SKM-1 (cell line): ENCODE data around the gene TAF1B.
"Not testable (repeated sequence)": the region's sequence is repeated elsewhere in the genome, so short reads cannot be mapped to it uniquely, and the experiment has no call there.

ENCODE experiments used
- DNase-seq: peaks from one replicate; lab custom pipeline; 2025; ENCODE audit not compliant: unreplicated experiment; lab: John Stamatoyannopoulos, UW

The TAF1B gene

DNA sequence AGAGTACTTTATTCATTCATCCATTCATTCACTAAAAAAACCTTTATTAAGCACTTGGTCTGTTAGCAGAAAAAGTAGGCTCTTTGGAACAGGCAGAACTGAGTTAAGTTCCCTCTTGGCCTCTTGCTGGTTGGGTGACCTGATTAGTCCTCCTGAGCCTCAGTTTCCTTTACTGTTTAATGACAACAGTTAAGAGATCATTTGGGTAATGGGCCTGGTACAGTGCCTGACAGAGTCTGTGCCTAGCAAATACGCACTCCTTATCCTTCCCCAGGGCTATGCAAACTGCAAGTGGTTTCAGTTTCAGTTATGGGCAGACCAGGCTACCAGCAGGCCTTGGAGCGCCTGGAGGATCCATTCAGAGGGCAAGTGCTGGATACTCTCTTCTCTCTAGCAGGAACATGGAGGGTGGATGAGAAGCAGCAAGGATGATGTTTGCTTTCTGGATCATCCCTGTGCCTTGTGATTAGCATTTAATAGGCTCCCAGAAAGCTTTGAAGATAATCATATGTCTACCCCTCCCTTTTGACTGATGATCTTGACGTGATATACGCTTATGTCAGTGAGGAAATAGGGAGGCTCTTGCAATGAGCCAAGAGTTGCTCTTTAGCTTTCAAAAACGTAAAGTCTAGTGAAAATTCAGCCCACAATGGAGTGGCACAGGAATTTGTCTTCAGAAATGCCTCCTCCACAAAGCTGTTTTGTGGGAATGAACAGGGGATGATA is 12.4 kb upstream of the TAF1B start:
- no peak for DNase-seq

DNA sequence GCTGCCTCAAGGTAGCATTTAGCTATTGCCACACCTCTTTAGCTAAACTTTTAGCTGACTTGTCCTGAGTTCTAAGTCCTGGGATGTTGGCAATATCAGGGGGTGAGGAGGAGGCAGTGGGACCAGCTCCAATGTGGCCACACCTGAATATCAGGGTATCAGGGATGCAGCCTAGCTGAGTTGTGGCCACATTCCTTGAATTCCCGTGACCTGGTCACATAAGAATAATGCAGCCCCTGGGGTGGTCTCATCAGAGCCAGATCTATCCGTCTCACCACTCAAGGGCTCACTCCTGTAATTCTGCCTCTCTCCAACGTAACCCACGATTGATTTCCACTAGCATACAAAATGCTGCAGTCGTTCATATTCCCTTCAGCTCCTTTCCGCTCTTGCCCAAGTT is 11.6 kb upstream of the TAF1B start:
- no peak for DNase-seq

DNA sequence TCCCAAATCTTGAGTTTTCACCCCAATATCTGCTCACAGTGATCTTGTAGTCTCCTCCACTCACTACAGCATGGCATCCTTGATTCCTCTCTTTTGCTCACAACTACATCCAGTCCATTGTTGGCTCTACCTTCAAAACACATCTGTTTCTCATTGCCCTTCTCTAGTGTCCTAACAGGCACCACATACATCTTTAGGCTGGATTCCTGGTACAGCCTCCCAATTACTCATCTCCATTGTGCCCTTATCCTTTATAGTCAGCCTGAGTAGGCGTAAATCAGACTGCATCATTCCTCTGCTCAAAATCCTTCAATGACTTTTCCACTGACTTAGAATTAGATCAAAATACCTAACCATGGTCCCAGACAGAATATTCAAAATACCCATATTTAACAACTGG is 10.7 kb upstream of the TAF1B start:
- no peak for DNase-seq

DNA sequence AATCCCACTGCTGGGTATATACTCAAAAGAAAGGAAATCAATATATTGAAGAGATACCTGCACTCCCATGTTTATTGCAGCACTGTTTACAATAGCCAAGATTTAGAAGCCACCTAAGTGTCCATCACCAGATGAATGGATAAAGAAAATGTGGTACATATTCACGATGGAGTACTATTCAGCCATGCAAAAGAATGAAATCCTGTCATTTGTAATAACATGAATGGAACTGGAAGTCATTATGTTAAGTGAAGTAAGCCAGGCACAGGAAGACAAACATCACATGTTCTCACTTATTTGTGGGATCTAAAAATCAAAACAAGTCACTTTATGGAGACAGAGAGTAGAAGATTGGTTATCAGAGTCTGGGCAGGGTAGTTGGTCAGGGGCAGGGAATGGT is 8.2 kb upstream of the TAF1B start:
- not testable (repeated sequence) for DNase-seq

DNA sequence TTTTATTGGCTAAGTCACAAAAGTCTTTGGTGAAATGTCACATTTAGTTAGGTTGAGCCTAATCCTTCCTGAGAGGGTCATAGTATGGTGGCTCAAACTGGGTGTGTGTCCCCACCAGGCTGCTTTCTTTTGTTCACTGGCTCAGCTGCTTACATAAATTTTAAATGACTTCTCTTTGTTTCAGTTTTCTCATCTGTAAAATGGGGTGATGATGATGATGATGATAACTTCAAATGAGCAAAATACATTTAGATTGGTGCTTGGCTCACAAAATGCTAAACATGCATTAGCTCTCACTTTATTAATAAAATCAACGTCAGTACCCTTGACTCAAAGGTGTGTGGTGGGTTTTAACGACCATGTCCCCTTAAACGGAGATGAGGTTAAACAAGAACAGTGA is 7.2 kb upstream of the TAF1B start:
- no peak for DNase-seq

DNA sequence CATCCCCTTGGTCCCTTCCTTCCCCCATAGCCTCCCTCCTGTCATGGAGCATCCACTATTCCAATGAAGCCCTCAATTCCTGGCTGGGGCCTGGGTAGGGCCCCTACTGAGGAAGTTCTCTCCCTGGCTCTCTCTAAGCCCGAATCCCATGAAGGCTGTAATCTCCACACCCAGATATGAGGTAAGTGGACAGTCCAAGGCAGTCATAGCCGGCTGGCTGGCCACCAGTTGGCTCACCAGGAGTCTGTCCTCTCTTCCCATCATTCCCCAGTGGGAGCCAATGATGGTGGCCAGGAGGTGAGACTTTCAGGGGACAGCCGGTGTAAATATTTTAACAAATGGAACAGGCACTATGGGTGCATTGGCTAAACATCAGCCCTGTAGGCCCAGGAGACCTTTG is 6.8 kb upstream of the TAF1B start:
- DNase-seq, result no peak

DNA sequence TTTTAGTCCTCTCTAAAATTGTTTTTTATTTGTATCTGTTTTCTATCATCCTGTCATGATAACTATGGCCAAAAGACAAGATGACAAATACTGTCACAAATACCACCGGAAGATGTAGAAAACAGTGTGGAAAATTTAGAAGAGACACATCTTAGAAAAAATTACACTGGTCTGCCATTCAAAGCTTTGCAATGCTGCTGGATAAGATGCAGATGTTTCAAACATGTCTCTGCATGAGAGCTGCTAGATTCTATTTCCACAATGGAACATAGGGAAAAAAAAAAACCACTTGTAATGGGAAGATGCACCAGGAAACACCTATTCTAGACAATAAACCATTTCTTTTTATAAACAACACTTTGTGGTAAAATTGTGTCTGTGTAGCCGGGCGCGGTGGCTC is 5.8 kb upstream of the TAF1B start:
- DNase-seq, result no peak

DNA sequence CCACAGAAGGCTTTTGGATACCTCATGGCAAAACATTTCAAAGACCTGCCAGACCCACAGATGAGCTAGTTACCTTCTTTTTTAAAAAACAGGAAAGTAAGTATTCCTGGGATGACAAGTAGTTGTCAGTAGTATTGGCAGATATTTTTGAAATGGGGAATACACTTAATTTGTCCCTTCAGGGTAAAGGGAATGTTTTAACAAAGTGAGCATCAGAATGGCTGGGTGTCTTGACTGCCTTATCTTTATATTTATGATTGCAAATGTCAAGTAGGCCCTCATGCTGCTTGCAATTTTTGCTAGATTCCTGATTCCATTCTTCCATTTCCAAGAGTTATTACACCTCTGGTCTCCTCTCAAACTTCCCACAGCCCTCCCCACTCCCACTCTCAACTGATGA is 4.9 kb upstream of the TAF1B start:
- DNase-seq, result no peak

DNA sequence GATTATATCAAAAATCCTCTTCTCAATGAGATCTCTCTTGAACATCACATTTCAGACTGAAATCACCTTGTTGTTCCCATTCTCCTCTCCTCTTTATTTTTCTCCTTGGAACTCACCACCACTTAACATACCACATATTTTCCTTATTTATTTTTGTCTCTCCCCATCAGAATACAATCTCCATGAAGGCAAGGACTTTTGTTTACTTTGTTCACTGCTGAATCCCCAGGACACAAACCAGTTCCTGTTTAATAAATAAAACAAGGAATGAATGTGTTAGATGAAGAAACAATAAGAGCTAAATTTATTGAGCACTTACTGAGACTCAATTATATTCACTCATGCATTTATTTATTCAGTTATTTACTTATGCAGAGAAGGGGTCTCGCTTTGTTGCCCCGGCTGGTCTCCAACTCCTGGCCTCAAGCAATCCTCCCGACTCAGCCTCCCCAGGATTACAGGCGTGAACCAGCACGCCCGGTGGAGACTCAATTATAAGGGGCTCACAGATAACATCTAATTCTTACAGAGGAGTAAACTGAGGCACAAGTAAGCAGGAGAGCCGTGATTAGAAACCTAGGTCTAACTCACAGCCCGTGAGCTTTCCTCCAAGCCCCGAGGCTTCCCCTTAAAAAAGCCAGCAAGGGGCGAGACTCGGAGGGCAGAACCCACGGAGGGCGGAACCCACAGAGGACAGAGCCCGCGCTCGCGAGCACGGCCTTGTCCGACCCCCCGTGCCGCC is 616 bp upstream of the TAF1B start:
- DNase-seq, result no peak

DNA sequence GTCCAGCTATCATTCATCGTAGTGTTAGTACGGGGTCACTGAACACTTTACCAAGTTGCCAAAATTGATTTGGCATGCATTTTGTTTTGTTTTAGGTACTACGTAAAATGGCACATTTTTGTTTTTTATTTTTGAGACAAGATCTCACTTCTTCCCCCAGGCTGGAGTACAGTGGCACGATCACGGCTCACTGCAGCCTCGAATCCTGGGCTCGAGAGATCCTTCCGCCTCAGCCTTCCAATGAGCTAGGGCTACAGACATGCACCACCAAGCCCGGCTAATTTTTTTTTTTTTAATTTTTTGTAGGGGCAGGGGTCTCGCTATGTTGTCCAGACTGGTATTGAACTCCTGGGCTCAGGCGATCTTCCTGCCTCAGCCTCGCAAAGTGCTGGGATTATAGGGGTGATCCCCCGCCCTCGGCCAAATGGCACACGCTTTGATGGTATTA is 786 bp downstream of the TAF1B start:
- DNase-seq, result no peak

DNA sequence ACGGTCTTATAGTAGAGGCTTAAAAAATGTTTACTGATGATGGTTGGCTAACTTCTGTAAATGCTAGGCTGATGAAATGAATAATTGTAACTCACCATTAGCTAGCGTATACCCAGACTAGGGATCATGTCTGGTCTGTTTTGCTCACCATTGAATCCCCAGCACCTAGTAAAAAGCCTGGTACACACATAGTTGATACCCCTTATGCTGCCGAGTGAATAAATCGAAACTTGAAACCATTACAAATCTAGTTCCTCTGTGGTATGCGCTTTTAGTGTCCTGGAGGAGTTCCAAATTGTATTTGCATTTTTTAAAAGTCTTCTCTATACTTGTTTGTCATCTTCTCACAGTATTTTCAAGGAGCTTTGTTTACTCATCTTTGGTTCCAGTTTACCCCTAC is 1.3 kb downstream of the TAF1B start:
- DNase-seq, result no peak

DNA sequence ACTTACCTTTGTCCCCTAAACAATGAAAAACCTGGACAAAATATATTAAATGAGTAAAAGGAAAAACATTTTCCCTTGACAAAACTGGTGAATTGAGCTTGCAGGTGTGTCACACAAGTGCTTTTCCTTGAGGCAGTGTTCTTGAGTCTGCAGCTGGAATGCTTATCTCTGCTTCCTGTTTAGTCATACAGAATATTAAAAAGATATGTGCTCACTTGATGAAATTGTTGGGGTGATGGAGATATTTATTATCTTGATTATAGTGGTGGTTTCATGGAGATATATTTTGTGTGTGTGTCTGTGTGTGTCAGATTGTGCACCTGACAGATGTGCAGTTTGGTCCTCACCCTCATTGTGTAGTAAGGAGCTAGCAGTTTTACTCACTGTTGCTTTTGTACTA is 3.3 kb downstream of the TAF1B start:
- no peak for DNase-seq

DNA sequence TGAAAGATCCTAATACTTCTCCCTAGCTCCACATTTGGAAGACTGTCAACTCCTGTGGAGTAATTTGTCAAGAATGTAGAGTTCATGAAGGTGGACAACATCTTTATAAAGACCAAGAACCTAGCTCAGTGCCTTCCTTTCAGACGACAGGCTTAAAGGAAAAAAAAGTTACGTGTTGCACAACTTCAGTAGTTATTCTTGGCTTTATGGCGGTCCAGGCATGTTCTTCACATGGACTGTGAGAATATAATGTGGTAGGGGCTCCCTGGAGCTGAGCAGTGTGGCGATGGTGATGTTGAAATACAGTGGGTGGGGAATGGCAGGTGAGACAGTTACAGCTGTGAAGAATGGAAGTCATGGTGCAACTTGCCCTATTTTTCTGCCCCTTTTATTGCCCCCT is 3.9 kb downstream of the TAF1B start:
- no peak for DNase-seq

DNA sequence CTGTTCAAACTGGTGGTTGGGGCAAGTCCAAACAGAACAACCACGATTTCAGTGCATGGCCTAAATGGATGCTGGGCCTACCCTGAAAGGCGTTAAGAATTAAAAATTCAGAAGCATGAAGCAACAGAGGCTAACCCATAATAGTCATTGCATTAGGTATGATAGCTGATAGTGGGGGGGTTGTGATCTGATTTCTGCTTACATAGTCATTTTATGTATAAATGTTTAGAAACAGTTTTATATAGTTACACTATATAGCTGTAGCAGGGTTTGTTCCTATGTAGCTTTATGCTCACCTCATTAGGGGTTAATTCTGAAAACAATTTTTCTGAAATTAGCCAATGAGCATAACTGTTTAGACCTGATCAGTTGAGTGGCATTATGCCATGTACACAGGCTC is 9.6 kb downstream of the TAF1B start:
- no peak for DNase-seq

DNA sequence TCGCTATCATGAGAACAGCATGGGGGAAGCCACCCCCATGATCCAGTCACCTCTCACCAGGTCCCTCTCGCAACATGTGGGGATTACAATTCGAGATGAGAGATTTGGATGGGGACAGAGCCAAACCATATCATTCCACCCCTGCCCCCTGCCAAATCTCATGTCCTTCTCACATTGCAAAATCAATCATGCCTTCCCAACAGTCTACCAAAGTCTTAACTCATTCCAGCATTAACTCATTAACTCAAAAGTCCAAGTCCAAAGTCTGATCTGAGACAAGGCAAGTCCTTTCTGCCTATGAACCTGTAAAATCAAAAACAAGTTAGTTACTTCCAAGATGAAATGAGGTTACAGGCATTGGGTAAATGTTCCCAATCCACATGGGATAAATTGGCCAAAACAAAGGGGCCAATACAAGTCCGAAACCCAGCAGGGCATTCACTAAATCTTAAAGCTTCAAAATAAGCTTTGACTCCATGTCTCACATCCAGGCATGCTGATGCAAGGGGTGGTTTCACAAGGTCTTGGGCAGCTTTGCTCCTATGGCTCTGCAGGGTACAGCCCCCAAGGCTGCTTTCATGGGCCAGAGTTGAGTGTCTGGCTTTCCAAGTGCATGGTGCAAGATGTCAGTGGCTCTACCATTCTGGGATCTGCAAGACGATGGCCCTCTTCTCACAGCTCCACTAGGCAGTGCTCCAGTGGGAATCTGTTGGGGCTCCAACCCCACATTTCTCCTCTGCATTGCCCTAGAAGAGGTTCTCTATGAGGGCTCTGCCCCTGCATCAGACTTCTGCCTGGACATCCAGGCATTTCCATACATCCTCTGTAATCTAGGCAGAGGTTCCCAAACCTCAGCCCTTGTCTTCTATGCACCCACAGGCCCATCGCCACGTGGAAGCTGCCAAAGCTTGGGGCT is 14.8 kb downstream of the TAF1B start:
- no peak for DNase-seq

DNA sequence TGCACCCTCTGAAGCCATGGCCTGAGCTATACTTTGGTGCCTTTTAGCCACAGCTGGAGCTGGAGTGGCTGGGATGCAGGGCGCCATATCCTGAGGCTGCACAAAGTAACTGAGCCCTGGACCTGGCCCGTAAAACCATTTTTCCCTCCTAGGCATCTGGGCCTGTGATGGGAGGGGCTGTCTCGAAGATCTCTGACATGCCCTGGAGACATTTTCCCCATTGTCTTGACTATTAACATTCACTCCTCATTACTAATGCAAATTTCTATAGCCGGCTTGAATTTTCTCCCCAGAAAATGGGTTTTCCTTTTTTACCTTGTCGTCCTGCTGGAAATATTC is 15.4 kb downstream of the TAF1B start:
- DNase-seq, result no peak

DNA sequence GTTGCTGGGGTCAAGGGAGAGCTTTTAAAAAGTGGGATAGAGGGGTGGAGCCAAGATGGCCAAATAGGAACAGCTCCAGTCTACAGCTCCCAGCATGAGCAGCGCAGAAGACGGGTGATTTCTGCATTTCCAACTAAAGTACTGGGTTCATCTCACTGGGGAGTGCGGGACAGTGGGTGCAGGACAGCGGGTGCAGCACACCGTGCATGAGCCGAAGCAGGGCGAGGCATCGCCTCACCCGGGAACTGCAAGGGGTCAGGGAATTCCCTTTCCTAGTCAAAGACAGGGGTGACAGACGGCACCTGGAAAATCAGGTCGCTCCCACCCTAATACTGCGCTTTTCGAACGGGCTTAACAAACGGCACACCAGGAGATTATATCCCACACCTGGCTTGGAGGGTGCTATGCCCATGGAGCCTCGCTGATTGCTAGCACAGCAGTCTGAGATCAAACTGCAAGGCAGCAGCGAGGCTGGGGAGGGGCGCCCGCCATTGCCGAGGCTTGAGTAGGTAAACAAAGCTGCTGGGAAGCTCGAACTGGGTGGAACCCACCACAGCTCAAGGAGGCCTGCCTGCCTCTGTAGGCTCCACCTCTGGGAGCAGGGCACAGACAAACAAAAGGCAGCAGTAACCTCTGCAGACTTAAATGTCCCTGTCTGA is 17.8 kb downstream of the TAF1B start:
- DNase-seq, result not testable (repeated sequence)

DNA sequence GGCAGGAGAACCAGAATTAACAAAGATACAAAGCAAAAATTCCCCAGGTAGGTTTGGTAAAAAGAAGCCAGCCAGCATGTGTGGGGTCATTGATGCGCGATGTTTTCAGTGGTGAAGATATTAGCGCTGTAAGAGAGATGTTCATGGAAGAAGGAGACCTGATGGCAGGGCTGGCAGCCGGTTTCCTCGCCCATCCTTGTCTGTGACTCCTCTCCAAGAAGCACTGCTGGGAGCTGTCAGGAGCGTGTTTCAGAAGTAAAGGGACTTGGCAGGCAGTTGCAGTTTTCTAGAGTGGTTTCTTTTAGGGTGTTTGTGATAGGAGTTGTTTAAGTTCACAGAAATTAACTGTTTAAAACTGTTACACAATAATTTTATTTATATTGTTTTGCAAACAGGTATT is 24.6 kb downstream of the TAF1B start:
- no peak for DNase-seq

DNA sequence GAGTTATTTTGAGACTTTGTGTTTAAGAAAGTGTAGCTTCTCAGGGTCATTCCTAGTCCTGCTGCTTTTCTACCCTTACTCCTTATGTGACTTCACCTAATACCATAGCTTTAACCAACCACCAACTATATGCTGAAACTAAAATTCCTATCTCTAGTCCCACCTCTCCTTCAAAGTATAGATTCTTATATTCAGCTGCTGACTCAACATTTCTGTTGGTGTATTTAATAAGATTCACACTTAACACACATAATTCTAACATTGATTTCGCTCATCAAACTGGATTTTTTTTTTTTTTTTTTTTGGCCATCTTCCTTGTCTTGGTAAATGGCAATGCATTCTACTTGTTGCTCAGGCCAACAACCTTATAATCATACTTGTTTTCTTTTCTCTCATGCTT is 30.1 kb downstream of the TAF1B start:
- DNase-seq, result no peak

DNA sequence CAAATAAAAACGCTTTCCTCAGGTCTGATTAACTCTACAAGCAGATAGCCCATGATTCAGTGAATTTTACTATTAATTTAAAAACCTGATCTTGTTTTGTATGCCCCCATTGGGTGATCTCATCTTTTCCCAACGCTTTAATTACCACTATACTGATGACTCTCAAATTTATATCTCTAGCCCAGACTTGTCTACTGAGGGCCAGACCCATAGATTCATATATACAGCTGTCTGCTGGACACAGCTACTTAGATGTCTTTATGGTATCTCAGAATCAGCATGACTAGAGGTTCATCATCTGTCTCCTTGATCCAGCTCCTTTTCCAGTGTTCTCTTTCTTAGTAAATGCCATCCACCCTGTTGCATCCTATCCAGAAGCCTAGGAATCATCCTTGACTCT is 33.8 kb downstream of the TAF1B start:
- DNase-seq, result no peak

DNA sequence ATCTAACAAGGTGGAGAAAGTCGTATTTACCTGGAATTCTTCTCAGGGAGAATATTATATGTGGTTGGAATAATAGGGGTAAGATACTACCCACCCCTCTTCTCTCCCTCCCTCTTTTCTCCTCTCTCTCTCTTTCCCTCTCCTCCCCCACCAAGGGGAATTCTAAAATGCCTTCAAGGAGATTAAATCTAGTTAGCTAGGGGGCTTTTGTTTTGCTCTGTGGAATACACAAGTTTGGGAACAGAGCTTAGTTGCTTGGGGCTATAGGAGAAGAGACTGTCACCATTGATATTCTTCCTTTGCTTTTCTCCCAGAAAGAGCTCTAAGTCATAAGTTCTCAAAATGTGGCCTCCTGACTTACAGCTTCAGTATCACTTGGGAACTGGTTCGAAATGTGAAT is 34.5 kb downstream of the TAF1B start:
- no peak for DNase-seq
